WTC11 (cell line): ENCODE measurements around the gene MRC1. TPM values are rescaled to one million over a fixed set of nuclear protein-coding genes. Genes with fewer than 3 reads are reported as not detected.
"Not testable (repeated sequence)": the region's sequence is repeated elsewhere in the genome, so short reads cannot be mapped to it uniquely, and the experiment has no call there.

Source experiments
- ATAC-seq: fragments of 200-7000 bp; cut with Tn5 transposase; 2 replicates; pipeline ENCODE4 v1.10.0; 2021; ENCODE audit warnings: mild to moderate bottlenecking, moderate library complexity
- CTCF ChIA-PET: fragments of 300-600 bp; sonication (Branson Sonifier 250); formaldehyde crosslinking; loops from one replicate; lab custom pipeline; 2021; ENCODE audit warnings: antibody characterized with exemption; lab: Charles Lee
- POLR2A ChIA-PET: fragments of 350-600 bp; sonication (Branson Sonifier 250); formaldehyde crosslinking; loops from one replicate; lab custom pipeline; 2021; ENCODE audit warnings: antibody characterized with exemption; lab: Charles Lee
- DNase-seq: peaks from one replicate; pipeline ENCODE4 v3.0.0; 2021; ENCODE audit warnings: low spot score
- H3K27ac Mint-ChIP-seq: 2 replicates; pipeline ENCODE4 v1.8.0; 2021; ENCODE audit warnings: mixed read lengths
- H3K27me3 Mint-ChIP-seq: 2 replicates; pipeline ENCODE4 v1.8.0; 2021; ENCODE audit warnings: low read depth, mild to moderate bottlenecking, moderate library complexity, mixed read lengths
- H3K36me3 Mint-ChIP-seq: 2 replicates; pipeline ENCODE4 v1.8.0; 2021; ENCODE audit warnings: mixed read lengths
- H3K4me1 Mint-ChIP-seq: 2 replicates; pipeline ENCODE4 v1.8.0; 2022; ENCODE audit warnings: mixed read lengths
- H3K4me3 Mint-ChIP-seq: 2 replicates; pipeline ENCODE4 v1.8.0; 2021; ENCODE audit warnings: mild to moderate bottlenecking, moderate library complexity, mixed read lengths
- H3K9me3 Mint-ChIP-seq: 2 replicates; pipeline ENCODE4 v1.8.0; 2021; ENCODE audit warnings: mixed read lengths
- AR ChIP-seq: fragments of 250-450 bp; sonication (Bioruptor Pico); IDR thresholded peaks from 2 replicates; pipeline ENCODE4 v1.9.0; 2021; ENCODE audit warnings: mild to moderate bottlenecking
- FOXK1 ChIP-seq: sonication (generic); formaldehyde crosslinking; IDR thresholded peaks from 2 replicates; pipeline ENCODE4 v1.8.0; 2022; ENCODE audit warnings: mild to moderate bottlenecking, moderate library complexity, missing genetic modification reagents
- GRHL2 ChIP-seq: fragments of 250-450 bp; sonication (Bioruptor Pico); IDR thresholded peaks from 2 replicates; pipeline ENCODE4 v1.8.0; 2022; ENCODE audit warnings: mild to moderate bottlenecking, moderate library complexity; ENCODE audit not compliant: insufficient replicate concordance, severe bottlenecking
- MLX ChIP-seq: sonication (generic); formaldehyde crosslinking; IDR thresholded peaks from 2 replicates; pipeline ENCODE4 v1.8.1; 2023; ENCODE audit warnings: mild to moderate bottlenecking, missing genetic modification reagents, moderate library complexity
- PRDM15 ChIP-seq: sonication (generic); formaldehyde crosslinking; IDR thresholded peaks from 2 replicates; pipeline ENCODE4 v1.8.0; 2022; ENCODE audit warnings: missing genetic modification reagents
- SMAD4 ChIP-seq: sonication (generic); formaldehyde crosslinking; IDR thresholded peaks from 2 replicates; pipeline ENCODE4 v1.8.0; 2022; ENCODE audit warnings: mild to moderate bottlenecking, missing genetic modification reagents
- TEAD4 ChIP-seq: sonication (generic); formaldehyde crosslinking; IDR thresholded peaks from 2 replicates; pipeline ENCODE4 v1.8.0; 2022; ENCODE audit warnings: mild to moderate bottlenecking, missing genetic modification reagents
- USF1 ChIP-seq: sonication (generic); formaldehyde crosslinking; IDR thresholded peaks from 2 replicates; pipeline ENCODE4 v1.8.0; 2022; ENCODE audit warnings: mild to moderate bottlenecking, missing genetic modification reagents
- total RNA-seq: library from RNA; stranded (reverse); gene quantifications from 3 replicates; pipeline ENCODE4 v1.2.3, GENCODE V29; 2021

MRC1 gene
- total RNA-seq, 1 experiment from 2014 or later: 0.33 TPM

GRCh38 chr10:17950726-17951125, 141.6 kb downstream of the MRC1 start:
- H3K4me3 Mint-ChIP-seq: no peak overlapping the region
- ChIA-PET CTCF (no interaction called here), POLR2A (no interaction called here)
- no peaks in the 10 kb centered on the region; the same call in 1 of the 2 replicates for H3K36me3 Mint-ChIP-seq
- ATAC-seq: no peak
- H3K4me1 Mint-ChIP-seq: 0 out of 2 replicates have a peak, but pooled peaks cover 4% of the 10 kb centered on the region
- no peak for TF ChIP-seq FOXK1 (CRISPR knock-in tag)
- DNase-seq: peak; percentile 12
- peaks cover 9% of the 10 kb centered on the region for H3K9me3 Mint-ChIP-seq
- no peak overlapping the region for H3K27ac Mint-ChIP-seq
- H3K27me3 Mint-ChIP-seq: no peaks in the 10 kb centered on the region

GRCh38 chr10:17951868-17952371, 142.8 kb downstream of the MRC1 start, which contains the start of gene SLC39A12:
Gene SLC39A12 (plus strand): TSS chr10:17951918. CDS start chr10:17953277, 1,359 bp downstream.
- no peak within 1 kb of the TSS for H3K27ac Mint-ChIP-seq
- ChIA-PET POLR2A (no interaction called here), CTCF (no interaction called here)
- H3K4me1 Mint-ChIP-seq: 0 out of 2 replicates have a peak, but pooled peaks cover 4% of the 10 kb centered on the region
- no peaks in the 10 kb centered on the region; the same call in 1 of the 2 replicates for H3K36me3 Mint-ChIP-seq
- peaks cover 9% of the 10 kb centered on the region for H3K9me3 Mint-ChIP-seq
- ATAC-seq: no peak
- no peak within 1 kb of the TSS for H3K4me3 Mint-ChIP-seq
- TF ChIP-seq AR (CRISPR knock-in tag): no peak
- no peak for TF ChIP-seq MLX (CRISPR knock-in tag)
- no peak for TF ChIP-seq SMAD4
- no peak for TF ChIP-seq USF1
- TF ChIP-seq GRHL2 (CRISPR knock-in tag): no peak
- TF ChIP-seq PRDM15 (CRISPR knock-in tag): no peak
- H3K27me3 Mint-ChIP-seq: no peaks in the 10 kb centered on the region
- no peak for DNase-seq

GRCh38 chr10:17954372-17954771, 145.2 kb downstream of the MRC1 start:
- H3K4me3 Mint-ChIP-seq, ATAC-seq, H3K27me3 Mint-ChIP-seq, H3K4me1 Mint-ChIP-seq, H3K27ac Mint-ChIP-seq, H3K36me3 Mint-ChIP-seq, DNase-seq, CTCF ChIA-PET, POLR2A ChIA-PET: not testable (repeated sequence)
- H3K9me3 Mint-ChIP-seq: peaks cover 19% of the 10 kb centered on the region

- 0 out of 2 replicates have a peak, but pooled peaks cover 4% of the 10 kb centered on the region for H3K4me1 Mint-ChIP-seq
- DNase-seq (no peak), ATAC-seq (no peak)
- ChIA-PET CTCF (no interaction called here), POLR2A (no interaction called here)
- peaks cover 5% of the 10 kb centered on the region for H3K36me3 Mint-ChIP-seq
- no peak overlapping the region for H3K27ac Mint-ChIP-seq
- TF ChIP-seq TEAD4 (CRISPR knock-in tag) (no peak), SMAD4 (no peak)
- H3K4me3 Mint-ChIP-seq: no peak overlapping the region
- peaks cover 23% of the 10 kb centered on the region for H3K9me3 Mint-ChIP-seq
- H3K27me3 Mint-ChIP-seq: no peaks in the 10 kb centered on the region
These were observed 145.7 kb downstream of the MRC1 start for GRCh38 chr10:17954861-17955260.
